Activated naive CD8-positive, alpha-beta T cell (primary cell): Measurements from ENCODE around the gene PAOX.
"Not testable (repeated sequence)": the region's sequence is repeated elsewhere in the genome, so short reads cannot be mapped to it uniquely, and the experiment has no call there.

Experiments used
- H3K27ac Mint-ChIP-seq: one replicate; pipeline ENCODE4 v1.8.0; 2021; ENCODE audit warnings: mixed read lengths
- H3K27me3 Mint-ChIP-seq: one replicate; pipeline ENCODE4 v1.8.0; 2021; ENCODE audit warnings: mixed read lengths
- H3K36me3 Mint-ChIP-seq: one replicate; pipeline ENCODE4 v1.8.0; 2021; ENCODE audit warnings: mixed read lengths
- H3K4me1 Mint-ChIP-seq: one replicate; pipeline ENCODE4 v1.8.0; 2021; ENCODE audit warnings: low read depth, mixed read lengths
- H3K4me3 Mint-ChIP-seq: one replicate; pipeline ENCODE4 v1.8.0; 2021; ENCODE audit warnings: mild to moderate bottlenecking, mixed read lengths
- H3K9me3 Mint-ChIP-seq: one replicate; pipeline ENCODE4 v1.8.0; 2021; ENCODE audit warnings: low read depth, mixed read lengths

The PAOX gene

DNA sequence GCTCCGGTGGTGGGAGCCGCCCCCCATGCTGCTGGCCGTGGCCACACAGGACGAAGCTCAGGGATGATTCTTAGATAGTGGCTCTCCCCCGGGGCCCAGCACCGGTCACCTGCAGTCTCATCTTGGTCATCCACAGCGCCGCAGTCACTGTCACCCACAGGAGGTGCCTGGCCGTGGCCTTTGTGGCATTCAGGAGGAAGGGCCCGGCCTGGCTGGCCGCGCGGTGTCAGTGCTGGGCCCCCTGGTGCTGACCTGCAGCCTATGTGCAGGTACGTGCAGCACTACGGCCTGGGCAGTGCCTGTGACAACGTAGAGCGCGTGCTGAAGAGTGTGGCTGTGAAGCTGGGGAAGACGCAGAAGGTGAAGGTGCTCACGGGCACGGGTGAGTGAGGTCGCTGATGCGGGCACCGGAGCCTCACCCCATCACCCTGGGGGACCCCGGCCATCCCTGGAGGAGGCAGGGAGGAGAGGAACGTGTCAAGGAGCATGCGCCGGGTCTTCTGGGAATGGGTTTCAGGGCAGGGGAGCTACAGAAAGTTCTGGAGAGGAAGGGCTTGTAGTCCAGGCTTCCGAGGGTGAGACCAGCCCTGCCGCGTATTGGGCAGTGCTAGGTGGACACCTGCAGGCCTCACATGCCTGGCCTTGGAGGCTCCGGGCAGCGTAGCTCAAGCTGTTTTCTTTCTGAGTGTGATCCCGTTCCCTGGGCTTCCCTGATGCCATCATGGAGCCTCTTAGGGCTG is 40.3 kb downstream of the PAOX start:
- Mint-ChIP-seq H3K4me3 (no peak overlapping the region), H3K27me3 (no peaks in the 10 kb centered on the region), H3K9me3 (no peaks in the 10 kb centered on the region), H3K36me3 (peaks cover 9% of the 10 kb centered on the region), H3K4me1 (no peaks in the 10 kb centered on the region), H3K27ac (no peak overlapping the region)

DNA sequence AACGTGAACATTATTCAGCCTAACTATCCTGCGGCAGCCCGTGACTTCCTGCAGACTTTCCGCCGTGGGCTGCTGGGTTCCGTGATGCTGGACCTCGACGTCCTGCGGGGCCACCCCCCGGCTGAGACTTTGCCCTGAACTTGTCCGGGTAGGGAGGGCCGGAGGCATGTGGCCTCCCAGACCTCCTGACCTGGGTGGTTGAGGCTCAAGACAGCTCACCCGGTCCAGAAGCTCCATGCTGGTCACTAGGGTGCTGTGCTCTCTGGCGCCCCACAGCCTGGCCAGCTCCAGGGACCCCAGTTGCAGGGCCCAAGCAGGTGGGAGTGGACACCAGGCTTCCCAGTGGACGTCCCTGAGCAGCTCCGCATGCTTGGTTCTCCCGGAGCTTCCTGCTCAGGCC is 41.0 kb downstream of the PAOX start:
- Mint-ChIP-seq H3K4me1 (no peaks in the 10 kb centered on the region), H3K36me3 (peaks cover 9% of the 10 kb centered on the region), H3K27ac (no peak overlapping the region), H3K9me3 (no peaks in the 10 kb centered on the region), H3K4me3 (no peak overlapping the region), H3K27me3 (no peaks in the 10 kb centered on the region)

DNA sequence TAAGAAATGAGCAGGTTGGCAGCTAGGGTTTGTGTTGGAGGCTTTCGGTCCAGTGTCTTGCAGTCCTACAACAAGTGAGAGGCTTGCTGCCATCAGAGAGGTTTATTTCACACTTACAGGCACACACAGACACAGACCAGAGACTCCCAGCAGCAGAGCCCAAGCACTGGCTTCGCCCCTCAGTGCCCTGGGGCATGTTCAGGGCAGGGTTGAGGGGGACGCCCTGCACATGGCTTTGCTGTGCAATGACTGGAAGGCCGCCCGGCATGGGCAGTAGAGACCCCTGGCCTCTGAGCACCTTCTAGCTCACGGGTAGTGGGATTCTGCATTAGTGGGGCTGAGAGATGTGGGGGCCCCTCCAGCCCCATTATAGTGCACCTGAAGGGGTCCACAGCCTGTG is 41.5 kb downstream of the PAOX start:
- Mint-ChIP-seq H3K4me3 (no peak overlapping the region), H3K4me1 (no peaks in the 10 kb centered on the region), H3K27ac (no peak overlapping the region), H3K9me3 (no peaks in the 10 kb centered on the region), H3K36me3 (peaks cover 4% of the 10 kb centered on the region), H3K27me3 (no peaks in the 10 kb centered on the region)

DNA sequence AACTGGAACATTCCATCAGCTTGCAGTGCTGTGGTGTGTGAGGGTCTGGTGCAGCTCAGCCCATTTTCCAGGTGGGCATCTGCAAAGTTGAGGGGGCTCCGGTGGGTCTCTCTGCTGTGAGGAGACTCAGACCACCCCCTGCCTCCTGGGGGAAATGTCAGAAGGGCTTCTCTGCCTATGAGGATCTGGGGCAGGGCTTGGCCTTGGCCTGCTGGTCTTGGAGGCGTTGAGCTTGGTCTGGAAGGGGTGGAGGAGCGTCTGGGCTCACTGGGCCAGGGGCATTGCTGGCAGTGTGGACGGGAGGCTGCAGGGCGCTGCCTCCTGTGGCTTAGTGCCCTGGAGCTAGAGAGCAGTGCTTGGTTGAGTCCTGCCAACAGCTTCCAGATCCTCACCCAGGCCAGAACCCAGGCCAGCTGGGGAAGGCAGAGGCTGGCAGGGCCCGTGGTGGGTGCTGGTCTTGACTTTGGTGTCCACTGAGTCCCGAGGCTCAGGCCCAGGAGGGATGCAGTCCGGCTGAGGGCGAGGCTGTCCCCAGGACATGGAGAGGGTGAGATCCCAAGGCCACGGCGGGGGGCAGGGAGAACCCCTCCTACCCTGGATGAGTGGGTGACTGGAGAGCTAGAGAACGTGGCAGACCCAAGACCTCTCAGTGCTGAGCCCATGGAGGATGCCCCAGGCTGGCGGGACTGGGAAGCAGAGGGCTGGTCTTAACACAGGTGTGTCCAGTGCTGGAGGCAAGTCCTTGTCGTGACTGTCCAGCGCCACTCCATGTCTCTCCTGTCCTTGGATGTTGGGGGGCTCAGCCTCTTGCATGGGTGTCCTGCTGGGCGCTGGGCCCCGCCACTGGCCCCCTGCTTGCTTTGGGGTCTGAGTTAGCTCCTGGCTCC is 42.5 kb downstream of the PAOX start:
- Mint-ChIP-seq H3K36me3 (no peaks in the 10 kb centered on the region), H3K4me3 (no peak overlapping the region), H3K9me3 (no peaks in the 10 kb centered on the region)

DNA sequence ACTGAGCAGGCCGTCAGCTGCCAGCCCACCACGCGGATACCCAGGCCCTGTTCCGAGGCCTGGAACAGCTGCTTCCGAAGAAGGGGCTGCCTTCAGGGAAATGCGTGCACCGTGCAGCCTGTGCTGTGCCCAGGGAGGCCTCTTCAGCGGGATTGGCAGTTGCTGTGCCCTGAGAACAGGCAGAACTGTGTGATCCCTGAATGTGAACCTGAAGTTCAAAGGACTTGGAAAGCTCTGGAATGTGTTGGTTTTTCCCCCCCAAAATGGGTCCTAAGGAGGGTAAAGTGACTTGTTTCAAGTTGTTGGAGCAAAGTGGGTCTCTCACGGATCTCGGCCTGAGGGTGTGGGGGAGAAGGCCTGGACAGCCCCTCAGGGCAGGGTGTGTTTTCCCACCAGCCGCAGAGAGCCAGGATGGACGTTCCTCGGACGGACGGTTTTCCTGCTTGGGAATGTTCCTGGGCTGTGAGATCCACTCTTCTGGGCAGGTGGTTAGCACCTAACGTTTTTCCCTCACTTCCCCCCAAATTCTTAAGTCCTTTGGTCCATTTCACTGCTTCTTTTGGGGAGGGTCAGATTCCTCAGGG is 43.3 kb downstream of the PAOX start:
- H3K4me3 Mint-ChIP-seq, result no peak overlapping the region
- H3K27me3 Mint-ChIP-seq, result no peaks in the 10 kb centered on the region
- no peaks in the 10 kb centered on the region for H3K9me3 Mint-ChIP-seq
- no peaks in the 10 kb centered on the region for H3K36me3 Mint-ChIP-seq
- no peak overlapping the region for H3K27ac Mint-ChIP-seq
- no peaks in the 10 kb centered on the region for H3K4me1 Mint-ChIP-seq

More for the DNA sequence above, 42.5 kb downstream of the PAOX start:
- Mint-ChIP-seq H3K27ac (no peak overlapping the region), H3K4me1 (no peaks in the 10 kb centered on the region), H3K27me3 (no peaks in the 10 kb centered on the region)

DNA sequence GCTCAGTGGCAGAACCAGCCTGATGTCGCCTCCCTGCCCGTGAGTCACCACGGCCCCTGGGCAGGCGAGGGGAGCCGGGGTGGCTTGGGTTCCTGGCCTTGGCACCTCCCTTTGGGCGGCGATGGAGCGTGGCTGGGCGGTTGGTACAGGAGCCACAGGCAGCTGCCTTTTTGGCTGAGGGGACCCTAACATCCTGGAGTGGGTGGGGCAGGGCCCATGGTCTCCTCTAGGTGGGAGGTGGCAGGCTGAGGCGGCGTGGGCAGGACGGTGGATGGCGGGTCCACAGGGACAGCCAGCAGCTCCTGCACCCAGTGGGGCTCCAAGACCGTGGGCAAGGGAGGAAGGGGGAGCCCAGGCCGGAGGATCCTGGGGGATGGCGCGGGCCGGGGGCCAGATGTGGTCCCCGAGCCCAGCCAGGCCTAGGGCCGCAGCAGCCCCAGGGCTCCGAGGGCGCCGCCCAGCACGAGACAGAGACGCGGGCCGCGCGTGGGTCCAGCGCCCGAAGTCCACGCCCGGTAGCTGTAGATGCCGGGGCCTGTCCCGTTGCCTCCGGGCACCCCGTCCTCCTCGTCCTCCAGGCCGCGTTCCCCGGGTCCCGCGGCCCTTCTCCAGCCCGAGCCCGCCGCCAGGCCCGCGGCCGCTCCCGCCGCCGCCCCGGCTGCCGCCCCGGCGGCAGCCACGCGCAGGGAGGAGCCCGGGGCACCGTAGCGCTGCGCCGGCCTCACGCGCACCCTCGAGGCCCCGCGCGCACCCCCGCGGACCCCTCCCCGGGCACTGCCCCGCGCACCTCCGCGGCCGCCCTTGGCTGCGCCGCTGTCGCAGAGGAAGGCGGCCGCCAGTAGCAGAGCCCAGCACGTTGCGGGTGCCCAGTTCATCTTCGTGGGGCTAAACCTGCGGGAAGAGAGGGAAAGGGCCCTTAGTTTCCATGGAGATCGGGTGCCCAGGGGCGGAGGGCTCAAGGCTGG is 44.0 kb downstream of the PAOX start:
- Mint-ChIP-seq H3K27ac (no peak overlapping the region), H3K4me1 (no peaks in the 10 kb centered on the region), H3K9me3 (no peaks in the 10 kb centered on the region), H3K4me3 (peak overlapping the region; percentile 58), H3K36me3 (no peaks in the 10 kb centered on the region), H3K27me3 (no peaks in the 10 kb centered on the region)

DNA sequence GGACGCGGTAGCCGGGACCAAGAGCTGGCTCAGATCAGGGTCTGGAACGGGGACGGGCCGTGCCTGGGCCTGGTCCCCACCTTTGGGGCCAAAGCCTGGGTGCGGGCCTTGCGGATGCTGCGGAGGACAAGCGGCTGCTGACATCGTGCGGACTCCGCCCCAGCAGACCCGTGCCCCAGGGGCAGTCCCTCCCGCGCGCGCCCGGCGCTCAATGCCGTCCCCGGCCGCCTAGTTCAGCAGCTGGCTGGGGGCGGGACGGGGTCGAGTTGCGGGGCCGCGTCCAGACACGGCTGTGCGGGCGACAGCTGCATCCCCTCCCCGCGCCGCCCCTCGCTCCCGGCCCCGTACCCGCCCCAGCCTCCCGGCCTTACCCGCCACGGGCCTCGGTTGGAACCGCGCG is 45.0 kb downstream of the PAOX start:
- not testable (repeated sequence) for H3K4me3 Mint-ChIP-seq, H3K9me3 Mint-ChIP-seq, H3K27me3 Mint-ChIP-seq, H3K36me3 Mint-ChIP-seq, H3K27ac Mint-ChIP-seq, H3K4me1 Mint-ChIP-seq

DNA sequence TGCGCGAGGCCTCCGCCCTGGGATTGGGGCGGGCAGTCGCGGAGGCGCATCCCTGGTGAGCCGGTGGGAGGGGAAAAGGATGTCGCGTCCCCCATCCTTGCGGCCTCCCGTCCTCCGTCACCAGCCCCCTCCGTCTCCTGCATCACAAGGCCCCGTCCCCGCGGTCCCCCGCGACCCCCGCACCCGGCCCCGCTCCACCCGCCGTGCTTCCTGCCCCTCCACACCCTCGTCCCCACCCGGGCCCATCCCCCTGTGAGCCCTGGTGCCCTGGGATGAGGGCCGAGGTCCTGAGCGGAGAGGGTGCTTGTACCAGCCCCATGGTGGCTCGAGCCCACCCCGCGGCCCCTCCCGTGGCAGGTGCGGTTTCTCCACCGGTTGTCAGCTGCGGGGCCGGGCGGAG is 45.5 kb downstream of the PAOX start, which contains the start of gene SPRN:
Gene SPRN, minus strand, starts transcription at position 25 of the 400 bp plus-strand sequence. CDS start 944 bp downstream, outside the sequence.
- H3K27ac Mint-ChIP-seq, H3K4me1 Mint-ChIP-seq, H3K9me3 Mint-ChIP-seq, H3K27me3 Mint-ChIP-seq, H3K36me3 Mint-ChIP-seq: not testable (repeated sequence)
- peak within 1 kb of the TSS; percentile 58 for H3K4me3 Mint-ChIP-seq

DNA sequence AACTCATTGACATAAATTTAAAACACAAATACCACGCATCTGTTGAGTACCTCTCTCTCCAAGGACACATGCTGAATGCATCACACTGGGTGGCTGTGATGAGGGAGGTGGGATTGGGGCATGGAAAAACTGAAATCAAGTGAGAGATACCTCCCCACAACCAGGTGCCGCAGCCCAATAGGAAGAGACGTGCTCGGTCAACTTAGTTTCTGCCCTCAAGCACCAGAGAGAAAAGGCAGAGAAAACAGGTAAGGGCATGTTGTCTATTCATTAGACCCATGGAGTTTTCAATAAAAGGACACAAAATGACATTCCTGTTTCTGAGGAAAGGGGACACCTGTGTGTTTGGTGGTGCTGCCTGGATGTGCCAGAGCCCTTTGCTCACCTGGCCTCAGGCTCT is 50.5 kb downstream of the PAOX start:
- not testable (repeated sequence) for H3K4me1 Mint-ChIP-seq, H3K36me3 Mint-ChIP-seq, H3K4me3 Mint-ChIP-seq, H3K9me3 Mint-ChIP-seq, H3K27ac Mint-ChIP-seq, H3K27me3 Mint-ChIP-seq

DNA sequence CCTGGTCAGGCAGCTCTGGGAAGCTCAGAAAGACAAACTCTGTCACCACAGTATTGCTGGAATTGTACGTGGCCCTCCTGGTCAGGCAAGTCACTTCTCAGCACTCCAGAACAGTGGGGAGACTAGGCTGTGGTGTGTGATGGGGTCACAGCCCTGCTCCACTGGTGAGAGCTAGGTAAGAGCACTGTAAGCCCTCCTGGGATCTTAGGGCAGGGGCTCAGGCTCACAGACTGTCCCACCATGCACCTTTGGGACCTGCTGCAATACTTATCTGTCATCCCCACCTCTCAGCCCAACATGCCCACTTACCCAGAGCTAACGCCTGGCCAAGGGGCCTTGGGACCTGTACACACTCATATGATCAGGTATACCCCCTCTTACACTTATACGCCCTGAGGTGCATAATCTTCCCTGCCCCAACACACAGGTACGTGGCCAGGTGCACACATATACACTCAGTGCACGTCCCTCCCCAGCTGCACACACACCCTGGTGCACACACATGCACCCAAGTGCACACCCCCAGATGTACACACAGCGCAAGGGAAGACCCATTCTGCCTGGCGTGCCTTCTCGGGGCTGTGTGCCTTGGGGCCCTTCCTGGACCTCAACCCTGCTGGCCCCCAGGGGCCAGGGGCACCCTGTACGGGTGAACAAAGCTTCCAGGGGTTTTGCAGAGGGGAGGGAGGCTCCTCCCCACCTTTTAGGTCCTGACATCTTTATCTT is 53.0 kb downstream of the PAOX start:
- H3K9me3 Mint-ChIP-seq, H3K27me3 Mint-ChIP-seq, H3K27ac Mint-ChIP-seq, H3K4me1 Mint-ChIP-seq, H3K36me3 Mint-ChIP-seq, H3K4me3 Mint-ChIP-seq: not testable (repeated sequence)

DNA sequence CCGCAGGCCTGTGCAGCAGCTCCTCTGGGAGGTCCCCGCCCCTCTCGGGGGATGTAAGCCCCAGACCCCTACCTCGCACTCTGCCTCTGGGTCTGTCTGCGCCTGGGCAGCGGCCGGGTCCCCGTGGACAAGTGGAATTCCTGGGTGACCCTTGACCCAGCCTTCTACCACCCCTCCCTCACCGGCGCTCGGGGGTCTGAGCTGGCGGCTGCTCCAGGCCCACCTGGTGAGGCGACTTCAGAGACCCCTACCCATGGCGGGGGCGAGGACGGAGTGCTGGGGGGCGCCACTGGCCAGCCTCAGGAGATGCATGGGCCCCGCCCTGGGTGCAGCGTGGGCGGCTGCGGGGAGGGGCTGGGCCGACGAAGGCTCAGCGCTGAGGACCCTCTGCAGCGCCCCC is 53.7 kb downstream of the PAOX start:
- H3K27ac Mint-ChIP-seq, H3K36me3 Mint-ChIP-seq, H3K9me3 Mint-ChIP-seq, H3K4me3 Mint-ChIP-seq, H3K27me3 Mint-ChIP-seq, H3K4me1 Mint-ChIP-seq: not testable (repeated sequence)

DNA sequence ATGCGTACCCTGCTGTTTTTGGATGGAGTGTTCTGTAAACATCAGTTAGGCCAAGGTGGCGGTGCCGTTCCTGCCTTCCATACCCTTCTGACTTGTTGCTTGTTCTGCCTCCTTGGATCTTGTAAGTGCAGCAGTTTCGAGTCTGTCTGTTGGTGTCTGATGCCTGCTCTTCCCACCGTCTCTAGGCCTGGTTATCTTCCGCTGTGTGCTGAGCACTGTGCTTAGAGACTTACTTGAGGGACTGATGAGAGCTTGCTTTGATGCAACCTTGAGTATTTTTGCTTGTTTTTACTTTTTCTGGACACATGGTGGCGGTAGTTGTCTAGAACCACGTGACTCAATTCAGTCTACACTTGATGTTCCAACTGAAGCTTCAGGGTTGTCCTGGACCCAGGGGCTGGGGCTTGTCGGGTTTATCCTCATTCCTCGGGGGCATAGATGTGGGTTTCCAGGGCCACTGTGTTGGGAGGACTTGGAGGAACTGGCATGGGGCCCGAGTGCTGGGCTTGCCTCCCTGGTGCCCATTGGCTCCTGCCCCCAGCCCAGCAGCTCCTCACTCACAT is 59.7 kb downstream of the PAOX start:
- Mint-ChIP-seq H3K9me3 (no peaks in the 10 kb centered on the region), H3K36me3 (peaks cover 8% of the 10 kb centered on the region), H3K4me1 (peaks cover 13% of the 10 kb centered on the region), H3K27me3 (peaks cover 9% of the 10 kb centered on the region), H3K4me3 (no peak overlapping the region), H3K27ac (no peak overlapping the region)

DNA sequence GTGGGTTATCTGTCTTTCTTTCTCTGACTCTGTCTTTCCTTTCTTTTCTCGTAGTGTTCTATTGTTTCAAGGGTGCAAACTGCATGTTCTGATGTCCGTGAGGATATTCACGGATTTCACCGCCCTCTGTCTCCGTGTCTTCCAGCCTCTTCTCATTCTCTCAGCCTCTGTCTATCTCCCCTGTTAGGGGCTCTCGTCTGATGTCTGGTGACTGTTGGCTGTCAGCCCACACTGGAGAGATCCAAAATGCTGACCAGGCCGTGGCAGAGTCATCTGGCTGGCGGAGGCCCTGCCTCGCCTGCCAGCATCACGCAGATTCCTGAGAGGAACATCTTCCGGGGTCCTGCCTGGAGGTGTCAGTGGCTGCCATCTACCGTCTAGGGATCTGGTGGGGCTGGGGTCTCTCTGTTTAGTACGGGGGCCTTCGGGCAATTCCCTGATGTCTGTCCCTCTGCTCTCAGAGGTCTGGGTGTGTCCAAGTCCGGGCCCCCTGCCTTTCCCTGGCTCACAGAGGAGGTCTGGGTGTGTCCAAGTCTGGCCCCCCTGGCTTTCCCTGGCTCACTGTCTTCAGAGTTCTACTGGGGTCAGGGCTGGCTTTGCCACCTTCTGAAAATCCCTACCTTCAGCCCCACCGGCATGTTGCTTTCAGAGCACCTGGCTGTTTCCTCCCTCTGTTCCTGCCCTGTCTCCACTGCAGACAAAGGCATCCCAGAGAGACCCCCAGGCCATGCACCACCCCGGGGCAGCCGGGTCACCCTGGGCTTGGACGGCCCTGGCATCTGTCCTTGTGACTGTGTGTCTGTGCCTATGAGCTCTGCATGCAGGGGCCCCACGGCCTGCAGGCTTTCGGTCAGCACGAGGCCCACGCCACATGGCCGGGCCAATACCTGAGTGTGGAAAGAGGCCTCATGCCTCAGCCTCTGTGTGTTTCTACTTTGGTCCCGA is 60.7 kb downstream of the PAOX start:
- Mint-ChIP-seq H3K4me3 (no peak overlapping the region), H3K27me3 (peaks cover 9% of the 10 kb centered on the region), H3K36me3 (peaks cover 8% of the 10 kb centered on the region), H3K4me1 (peaks cover 13% of the 10 kb centered on the region), H3K27ac (no peak overlapping the region), H3K9me3 (no peaks in the 10 kb centered on the region)
